GM23248 (cell line): ENCODE data around the gene MICOS13. TPM values are rescaled to one million over a fixed set of nuclear protein-coding genes. Genes with fewer than 3 reads are reported as not detected.

Experiments
- DNase-seq: peaks from one replicate; pipeline ENCODE4 v3.0.0-alpha.2; 2015
- H2AFZ ChIP-seq: fragments of 200-600 bp; sonication (generic); 2 replicates; pipeline ENCODE4 v1.6.1; 2016; ENCODE audit warnings: antibody characterized with exemption
- H3F3A ChIP-seq: fragments of 200-600 bp; sonication (generic); 2 replicates; pipeline ENCODE4 v1.6.1; 2016; ENCODE audit warnings: mild to moderate bottlenecking, antibody characterized with exemption, mixed run types; ENCODE audit not compliant: insufficient read depth
- H3K27ac ChIP-seq: fragments of 200-600 bp; sonication (generic); 2 replicates; pipeline ENCODE4 v1.5.1; 2016; ENCODE audit warnings: mild to moderate bottlenecking
- H3K27me3 ChIP-seq: fragments of 200-600 bp; sonication (generic); replicated peaks from 2 replicates; pipeline ENCODE4 v1.6.1; 2016; ENCODE audit warnings: mild to moderate bottlenecking; ENCODE audit not compliant: insufficient read depth
- H3K36me3 ChIP-seq: fragments of 200-600 bp; sonication (generic); 2 replicates; pipeline ENCODE4 v1.6.1; 2016; ENCODE audit warnings: low read depth, mild to moderate bottlenecking
- H3K4me1 ChIP-seq: fragments of 200-600 bp; sonication (generic); 2 replicates; pipeline ENCODE4 v1.6.1; 2016; ENCODE audit warnings: mild to moderate bottlenecking; ENCODE audit not compliant: insufficient read depth
- H3K4me2 ChIP-seq: fragments of 200-600 bp; sonication (generic); one replicate; pipeline ENCODE4 v1.6.1; 2016; ENCODE audit warnings: mild to moderate bottlenecking; ENCODE audit not compliant: unreplicated experiment
- H3K4me3 ChIP-seq: fragments of 200-600 bp; sonication (generic); 2 replicates; pipeline ENCODE4 v1.5.1; 2016; ENCODE audit warnings: mild to moderate bottlenecking
- H3K79me2 ChIP-seq: fragments of 200-600 bp; sonication (generic); 2 replicates; pipeline ENCODE4 v1.6.1; 2016; ENCODE audit warnings: mild to moderate bottlenecking; ENCODE audit not compliant: insufficient read depth
- H3K9ac ChIP-seq: fragments of 200-600 bp; sonication (generic); 2 replicates; pipeline ENCODE4 v1.6.1; 2016; ENCODE audit warnings: mild to moderate bottlenecking
- H3K9me2 ChIP-seq: fragments of 200-600 bp; sonication (generic); 2 replicates; pipeline ENCODE4 v1.6.1; 2016; ENCODE audit warnings: mixed run types, mild to moderate bottlenecking, moderate library complexity; ENCODE audit not compliant: insufficient read depth
- H3K9me3 ChIP-seq: fragments of 200-600 bp; sonication (generic); one replicate; pipeline ENCODE4 v1.6.1; 2017; ENCODE audit warnings: low read depth
- H4K20me1 ChIP-seq: fragments of 200-600 bp; sonication (generic); 2 replicates; pipeline ENCODE4 v1.6.0; 2016; ENCODE audit not compliant: insufficient read depth
- EZH2 ChIP-seq: fragments of 200-600 bp; sonication (generic); IDR thresholded peaks from 2 replicates; pipeline ENCODE4 v1.6.1; 2018; ENCODE audit warnings: antibody characterized with exemption, mild to moderate bottlenecking; ENCODE audit not compliant: insufficient read depth, poor library complexity, severe bottlenecking
- EZH2phosphoT487 ChIP-seq: fragments of 200-600 bp; sonication (generic); IDR thresholded peaks from 2 replicates; pipeline ENCODE4 v1.6.1; 2018; ENCODE audit warnings: antibody characterized with exemption, moderate library complexity, mild to moderate bottlenecking, low read depth; ENCODE audit not compliant: insufficient read depth
- WGBS, 2 experiments: methylation state at CpG; one replicate each; pipeline ENCODE4 v1.1.6; 2015 to 2017; ENCODE audit warnings: low lambda C conversion rate in 2 of 2, low coverage in 1 of 2; ENCODE audit errors: missing lambda C conversion rate in 2 of 2; 5-methylcytosine and 5-hydroxymethylcytosine counted together
- in situ Hi-C: fragments of 300-500 bp; cut with MboI; formaldehyde crosslinking; loops from 2 replicates; pipeline ENCODE4 v1.15.0; 2020
- polyA plus RNA-seq: library from polyadenylated mRNA; unstranded; fragments of >200 nt; fragmentation: Nextera tagmentation; extraction: Ambion mirVana; gene quantifications from 2 replicates; pipeline ENCODE4 v1.2.1, GENCODE V29; 2016
- total RNA-seq: library from RNA; depleted of rRNA; stranded (reverse); fragments of >200 nt; shearing (Covaris generic); gene quantifications from 2 replicates; pipeline ENCODE4 v1.2.3, GENCODE V29; 2014; rRNA removed

Gene MICOS13, protein sequence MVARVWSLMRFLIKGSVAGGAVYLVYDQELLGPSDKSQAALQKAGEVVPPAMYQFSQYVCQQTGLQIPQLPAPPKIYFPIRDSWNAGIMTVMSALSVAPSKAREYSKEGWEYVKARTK
- total RNA-seq: 39.8 and 44.5 TPM in 2 replicates
- polyA plus RNA-seq: 147 and 157 TPM in 2 replicates

DNA sequence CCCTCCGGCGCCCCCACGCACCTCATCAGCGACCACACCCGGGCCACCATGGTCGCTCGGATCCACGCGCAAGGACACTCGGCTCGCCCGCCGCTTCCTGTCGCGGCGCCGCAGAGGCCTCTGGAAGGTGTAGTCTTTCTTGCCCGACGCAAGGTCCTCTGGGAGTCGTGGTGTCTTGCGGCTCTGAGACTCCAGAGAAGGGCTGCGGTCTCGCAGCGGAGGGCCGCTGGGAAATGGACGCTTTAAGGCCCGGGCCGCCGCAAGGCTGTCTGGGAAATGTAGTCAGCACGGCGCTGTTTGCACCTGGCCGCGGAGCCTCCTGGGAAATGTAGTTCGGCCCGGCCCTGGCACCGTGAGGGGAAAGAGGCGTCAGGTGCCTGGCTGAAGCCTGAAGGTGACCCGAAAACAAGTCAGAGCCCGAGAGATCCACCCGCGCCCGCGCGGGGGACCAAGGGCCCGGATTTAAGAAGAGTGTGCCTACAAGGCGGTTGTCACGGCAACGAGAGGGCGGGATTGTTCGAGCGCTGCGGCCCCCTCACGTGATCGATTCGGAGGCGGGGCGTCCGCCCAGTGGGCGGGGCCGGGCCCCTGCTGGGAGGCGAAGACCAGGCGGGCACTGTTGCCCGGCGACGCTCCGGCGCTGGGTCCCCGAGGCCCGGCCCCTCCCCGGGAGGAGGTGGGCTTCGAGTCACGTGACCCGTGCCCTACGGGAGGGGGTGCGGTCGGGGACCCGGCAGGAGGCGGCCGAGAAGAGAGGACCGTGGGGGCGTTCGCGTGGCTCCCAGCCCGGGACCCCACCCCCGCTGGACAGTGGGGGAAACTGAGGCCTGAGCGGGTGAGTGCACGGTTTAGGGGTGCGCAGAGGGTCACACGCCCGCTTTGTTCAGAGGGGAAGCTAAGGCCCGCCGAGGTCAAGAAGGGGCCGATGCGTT, at the start of gene MICOS13, which contains the start of gene HSD11B1L:
Gene MICOS13, minus strand, starts transcription at position 80 of the 932 bp plus-strand sequence. Its CDS starts 30 bp downstream, at position 50.
Gene HSD11B1L, plus strand, starts transcription at position 591 of the 932 bp plus-strand sequence. CDS start 3,806 bp downstream, outside the sequence.
- TF ChIP-seq EZH2phosphoT487 (no peak), EZH2 (no peak)
- Histone ChIP-seq H2AFZ (peak within 1 kb of the TSS; percentile 78), H3K79me2 (peaks cover 15% of the 10 kb centered on the region), H3K27me3 (no peaks in the 10 kb centered on the region), H3K9me2 (no peaks in the 10 kb centered on the region), H3K4me1 (no peaks in the 10 kb centered on the region), H3K9ac (peak within 1 kb of the TSS; percentile 90), H4K20me1 (no peaks in the 10 kb centered on the region), H3K4me2 (peak within 1 kb of the TSS; percentile 85), H3K27ac (peak within 1 kb of the TSS; percentile 53), H3F3A (no peaks in the 10 kb centered on the region), H3K36me3 (no peaks in the 10 kb centered on the region), H3K4me3 (peak within 1 kb of the TSS; percentile 92), H3K9me3 (no peaks in the 10 kb centered on the region)
- DNase-seq: peak; percentile 100
- in situ Hi-C loops: no loop called here
- 0 to 2% methylated on average over 70 to 71 of the region's 94 CpGs for WGBS, 2 experiments

GRCh38 chr19:5727453-5728050, 47.2 kb upstream of the MICOS13 start:
- Histone ChIP-seq H3K27ac (no peak overlapping the region), H3K4me2 (no peak overlapping the region), H3K9me2 (no peaks in the 10 kb centered on the region), H3K36me3 (no peaks in the 10 kb centered on the region), H3K79me2 (no peaks in the 10 kb centered on the region), H2AFZ (no peak overlapping the region), H3K9ac (no peak overlapping the region), H3K4me1 (no peaks in the 10 kb centered on the region), H3K9me3 (no peaks in the 10 kb centered on the region), H3K4me3 (no peak overlapping the region), H3F3A (no peaks in the 10 kb centered on the region), H3K27me3 (no peaks in the 10 kb centered on the region), H4K20me1 (no peaks in the 10 kb centered on the region)
- in situ Hi-C loops: no loop called here
- TF ChIP-seq EZH2 (no peak), EZH2phosphoT487 (no peak)
- DNase-seq: no peak
- WGBS, 2 experiments: 64 to 67% methylated on average over 4 of the region's 4 CpGs

GRCh38 chr19:5719961-5720790, 39.9 kb upstream of the MICOS13 start, which contains the start of the genes CATSPERD and LONP1:
CATSPERD (plus strand) TSS chr19:5720637; CDS start chr19:5720738, 101 bp downstream.
LONP1 (minus strand) TSS chr19:5720146; CDS start chr19:5720132, 14 bp downstream.
- peak within 1 kb of the TSS; percentile 97 for H3K4me3 ChIP-seq
- 1% methylated on average over 74 to 89 of the region's 90 CpGs for WGBS, 2 experiments
- H3K9me3 ChIP-seq: no peaks in the 10 kb centered on the region
- H3K9ac ChIP-seq: peak within 1 kb of the TSS; percentile 100
- H3F3A ChIP-seq: peaks cover 24% of the 10 kb centered on the region
- H2AFZ ChIP-seq: peak within 1 kb of the TSS; percentile 91
- peaks cover 6% of the 10 kb centered on the region; the same call in 1 of the 2 replicates for H3K36me3 ChIP-seq
- in situ Hi-C loops: no loop called here
- H3K27ac ChIP-seq: peak within 1 kb of the TSS; percentile 100
- peaks cover 4% of the 10 kb centered on the region for H4K20me1 ChIP-seq
- no peaks in the 10 kb centered on the region for H3K9me2 ChIP-seq
- H3K4me2 ChIP-seq: peak within 1 kb of the TSS; percentile 99
- H3K27me3 ChIP-seq: no peaks in the 10 kb centered on the region
- TF ChIP-seq EZH2 (no peak), EZH2phosphoT487 (no peak)
- peaks cover 17% of the 10 kb centered on the region for H3K4me1 ChIP-seq
- H3K79me2 ChIP-seq: peaks cover 46% of the 10 kb centered on the region
- peak; percentile 100 for DNase-seq
